Psoas muscle (tissue), 8 donors: ENCODE measurements around the gene RAPGEF4. TPM values are rescaled to one million over a fixed set of nuclear protein-coding genes. Genes with fewer than 3 reads are reported as not detected.

Source experiments
- ATAC-seq, 4 donors: fragments of 200-7000 bp; cut with Tn5 transposase; one replicate each; pipeline ENCODE4 v1.9.1; 2020; ENCODE audit warnings: moderate library complexity in 3 of 4, mild to moderate bottlenecking in 2 of 4
- DNase-seq, 2 donors: peaks; one replicate each; pipeline ENCODE4 v3.0.0-alpha.2; 2020
- H3K27ac ChIP-seq: fragments of 200-600 bp; one replicate; pipeline ENCODE4 v1.8.0; 2022
- H3K27me3 ChIP-seq, 3 donors: fragments of 200-600 bp in 1 of 3; one replicate each; pipeline versions ENCODE4 v1.6.1 to v1.8.0; 2013 to 2022; ENCODE audit warnings: low read length in 2 of 3, mild to moderate bottlenecking in 2 of 3, moderate library complexity in 1 of 3; ENCODE audit not compliant: insufficient read depth in 3 of 3
- H3K36me3 ChIP-seq, 2 donors: fragments of 200-600 bp in 1 of 2; one replicate each; pipeline versions ENCODE4 v1.6.1 to v1.8.0; 2013 to 2022; ENCODE audit warnings: low read depth in 1 of 2, mild to moderate bottlenecking in 1 of 2, moderate library complexity in 1 of 2; ENCODE audit not compliant: insufficient read depth in 1 of 2
- H3K4me1 ChIP-seq: fragments of 200-600 bp; one replicate; pipeline ENCODE4 v1.8.0; 2022
- H3K4me3 ChIP-seq: fragments of 200-600 bp; one replicate; pipeline ENCODE4 v1.8.0; 2022; ENCODE audit warnings: mild to moderate bottlenecking
- H3K9me3 ChIP-seq: fragments of 200-600 bp; one replicate; pipeline ENCODE4 v1.8.0; 2022
- CTCF ChIP-seq: fragments of 200-600 bp; IDR thresholded peaks from one replicate; pipeline ENCODE4 v1.8.0; 2022; ENCODE audit warnings: antibody characterized with exemption
- WGBS, 3 donors: extraction: QIAGEN DNeasy Blood & Tissue Kit; methylation state at CpG; one replicate each; pipeline versions ENCODE4 v1.1.6 to v1.1.7; 2013; 5-methylcytosine and 5-hydroxymethylcytosine counted together
- intact Hi-C, 2 donors: fragments of 100-400 bp; cut with DNase I; formaldehyde crosslinking; loops; one replicate each; pipeline versions ENCODE4 v1.11.0 to v1.14.2; 2022
- polyA plus RNA-seq, 3 donors: library from polyadenylated mRNA; stranded (reverse); fragments of 200-250 nt; gene quantifications; one replicate each; pipeline ENCODE4 v1.2.3, GENCODE V29; 2013
- total RNA-seq, 4 donors: library from RNA; stranded (reverse); fragmentation: NEBNext Ultra II Directional in 2 of 4; extraction: Animal tissue kit (Norgen Biotek cat#: 25700) in 2 of 4; gene quantifications; one replicate each; pipeline versions ENCODE4 v1.2.1 to v1.2.4, GENCODE V29; 2021 to 2023
- donor health status: healthy with polysubstance abuse.
- donor health status: DM: no; HTN: no; CAD: no; lungs with moderate emphysema.
- donor health status: Bipolar disorder and iron deficiency.
- donor health status: healthy.
- donor health status: DM: yes; HTN: yes; CAD: no.
- donor health status: DM: no; HTN: no; CAD: no.
- donor health status: DM: no; HTN: no; CAD: no.
- donor health status: DM: yes; HTN: yes; CAD: no.

RAPGEF4 gene
- total and polyA plus RNA-seq, 7 donors, result 0.61 to 2.0 (median 0.92) TPM

- TF ChIP-seq CTCF, result no peak
- Histone ChIP-seq H3K4me1 (no peaks in the 10 kb centered on the region), H3K36me3 (no peaks in the 10 kb centered on the region), H3K27me3 (no peaks in the 10 kb centered on the region), H3K27ac (no peak overlapping the region), H3K4me3 (no peak overlapping the region), H3K9me3 (no peaks in the 10 kb centered on the region)
- DNase-seq (no peak), ATAC-seq (no peak)
- intact Hi-C loops, result no loop called here
- WGBS, 3 donors, result 72 to 85% (median 85%) methylated on average over 7 of the region's 7 CpGs
These were observed 76.6 kb downstream of the RAPGEF4 start for GRCh38 chr2:172812158-172812744.

GRCh38 chr2:172813314-172813888 lies 77.8 kb downstream of the RAPGEF4 start:
- Histone ChIP-seq H3K4me1 (no peaks in the 10 kb centered on the region), H3K27me3 (no peaks in the 10 kb centered on the region), H3K4me3 (no peak overlapping the region), H3K9me3 (no peaks in the 10 kb centered on the region), H3K36me3 (no peaks in the 10 kb centered on the region), H3K27ac (no peak overlapping the region)
- ATAC-seq (no peak), DNase-seq (no peak)
- WGBS, 3 donors, result 43 to 47% (median 47%) methylated on average over 4 of the region's 4 CpGs
- intact Hi-C loops, result no loop called here
- TF ChIP-seq CTCF, result no peak

GRCh38 chr2:172817411-172817810 lies 81.8 kb downstream of the RAPGEF4 start:
- intact Hi-C loops, result no loop called here
- H3K27ac ChIP-seq, result no peak overlapping the region
- no peaks in the 10 kb centered on the region for H3K4me1 ChIP-seq
- H3K36me3 ChIP-seq, result no peaks in the 10 kb centered on the region
- no peak for ATAC-seq
- 31 to 42% (median 32%) methylated on average over 1 of the region's 1 CpG for WGBS, 3 donors
- DNase-seq, result no peak
- no peaks in the 10 kb centered on the region for H3K9me3 ChIP-seq
- H3K4me3 ChIP-seq, result no peak overlapping the region
- no peak for TF ChIP-seq CTCF
- no peaks in the 10 kb centered on the region for H3K27me3 ChIP-seq

- no peaks in the 10 kb centered on the region for H3K9me3 ChIP-seq
- ATAC-seq (no peak), DNase-seq (no peak)
- H3K27ac ChIP-seq, result no peak overlapping the region
- TF ChIP-seq CTCF, result no peak
- no peaks in the 10 kb centered on the region for H3K4me1 ChIP-seq
- no peaks in the 10 kb centered on the region for H3K36me3 ChIP-seq
- H3K4me3 ChIP-seq, result no peak overlapping the region
- no peaks in the 10 kb centered on the region for H3K27me3 ChIP-seq
- intact Hi-C loops, result no loop called here
These were observed 84.3 kb downstream of the RAPGEF4 start for GRCh38 chr2:172819943-172820342.
